Ascending aorta (tissue), 2 donors: ENCODE results near the gene CD200. TPM values are rescaled to one million over a fixed set of nuclear protein-coding genes. Genes with fewer than 3 reads are reported as not detected.

Source experiments
- DNase-seq, 2 donors: peaks; one replicate each; pipeline ENCODE4 v3.0.0-alpha.2; 2019; ENCODE audit warnings: low spot score in 2 of 2
- H3K27ac ChIP-seq, 2 donors: fragments of 200-600 bp; sonication (generic); one replicate each; pipeline ENCODE4 v1.5.1; 2016 to 2017; ENCODE audit warnings: mild to moderate bottlenecking in 1 of 2
- H3K27me3 ChIP-seq: fragments of 200-600 bp; sonication (generic); one replicate; pipeline ENCODE4 v1.5.1; 2017
- H3K36me3 ChIP-seq, 2 donors: fragments of 200-600 bp; sonication (generic); one replicate each; pipeline ENCODE4 v1.5.1; 2016
- H3K4me1 ChIP-seq, 2 donors: fragments of 200-600 bp; sonication (generic); one replicate each; pipeline ENCODE4 v1.5.1; 2016 to 2017; ENCODE audit warnings: mild to moderate bottlenecking in 1 of 2
- H3K4me3 ChIP-seq, 2 donors: fragments of 200-600 bp; sonication (generic); one replicate each; pipeline ENCODE4 v1.5.1; 2016 to 2017; ENCODE audit warnings: mild to moderate bottlenecking in 1 of 2
- H3K9me3 ChIP-seq, 2 donors: fragments of 200-600 bp; sonication (generic); one replicate each; pipeline ENCODE4 v1.5.1; 2016
- intact Hi-C: fragments of 100-400 bp; cut with DNase I; formaldehyde crosslinking; loops from one replicate; pipeline ENCODE4 v1.15.1; 2023
- total RNA-seq: library from RNA; depleted of rRNA; stranded (reverse); fragments of >200 nt; gene quantifications from one replicate; pipeline ENCODE4 v1.1.0, GENCODE V29; 2016
- TF ChIP-seq, protein P1 (sequence below), 3 experiments: fragments of 200-600 bp in 2 of 3; fragments of 450-650 bp in 1 of 3; sonication (generic) in 2 of 3; IDR thresholded peaks; one replicate each; pipeline ENCODE4 v1.5.1; 2016 to 2019; ENCODE audit warnings: antibody characterized with exemption in 3 of 3, mild to moderate bottlenecking in 1 of 3, moderate library complexity in 1 of 3

The CD200 gene
- total RNA-seq, 1 donor from 2014 or later: 3.6 TPM

DNA sequence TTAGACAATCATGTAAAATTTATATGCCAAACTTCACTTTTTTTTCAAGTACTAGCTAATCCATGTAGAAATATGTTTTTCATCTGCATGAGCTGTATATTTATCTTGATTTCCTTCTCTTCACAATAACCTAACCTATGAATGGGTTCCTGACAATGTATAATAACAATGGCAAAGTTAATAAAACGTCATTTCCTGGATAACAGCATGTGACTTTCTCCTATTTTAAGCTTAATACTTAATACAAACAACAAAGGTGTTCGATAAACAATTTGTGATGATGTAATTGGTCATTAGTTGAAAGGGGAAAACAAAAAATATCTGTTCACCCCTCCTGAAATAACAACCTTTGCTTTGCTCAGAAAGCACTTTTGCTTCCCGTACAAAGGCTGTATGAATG lies 20.4 kb downstream of the CD200 start:
- intact Hi-C loops: no loop called here
- no peak for DNase-seq
- TF ChIP-seq, protein P1, sequence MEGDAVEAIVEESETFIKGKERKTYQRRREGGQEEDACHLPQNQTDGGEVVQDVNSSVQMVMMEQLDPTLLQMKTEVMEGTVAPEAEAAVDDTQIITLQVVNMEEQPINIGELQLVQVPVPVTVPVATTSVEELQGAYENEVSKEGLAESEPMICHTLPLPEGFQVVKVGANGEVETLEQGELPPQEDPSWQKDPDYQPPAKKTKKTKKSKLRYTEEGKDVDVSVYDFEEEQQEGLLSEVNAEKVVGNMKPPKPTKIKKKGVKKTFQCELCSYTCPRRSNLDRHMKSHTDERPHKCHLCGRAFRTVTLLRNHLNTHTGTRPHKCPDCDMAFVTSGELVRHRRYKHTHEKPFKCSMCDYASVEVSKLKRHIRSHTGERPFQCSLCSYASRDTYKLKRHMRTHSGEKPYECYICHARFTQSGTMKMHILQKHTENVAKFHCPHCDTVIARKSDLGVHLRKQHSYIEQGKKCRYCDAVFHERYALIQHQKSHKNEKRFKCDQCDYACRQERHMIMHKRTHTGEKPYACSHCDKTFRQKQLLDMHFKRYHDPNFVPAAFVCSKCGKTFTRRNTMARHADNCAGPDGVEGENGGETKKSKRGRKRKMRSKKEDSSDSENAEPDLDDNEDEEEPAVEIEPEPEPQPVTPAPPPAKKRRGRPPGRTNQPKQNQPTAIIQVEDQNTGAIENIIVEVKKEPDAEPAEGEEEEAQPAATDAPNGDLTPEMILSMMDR (IDR thresholded peaks at IDR 0.05): no peak
- H3K27ac ChIP-seq: peak overlapping the region; percentile 59 to 63
- peaks cover 0 to 13% of the 10 kb centered on the region in 2 donors for H3K4me1 ChIP-seq
- H3K9me3 ChIP-seq: no peaks in the 10 kb centered on the region
- H3K36me3 ChIP-seq: peaks cover 0 to 23% of the 10 kb centered on the region in 2 donors
- no peak overlapping the region for H3K4me3 ChIP-seq
- no peaks in the 10 kb centered on the region for H3K27me3 ChIP-seq

DNA sequence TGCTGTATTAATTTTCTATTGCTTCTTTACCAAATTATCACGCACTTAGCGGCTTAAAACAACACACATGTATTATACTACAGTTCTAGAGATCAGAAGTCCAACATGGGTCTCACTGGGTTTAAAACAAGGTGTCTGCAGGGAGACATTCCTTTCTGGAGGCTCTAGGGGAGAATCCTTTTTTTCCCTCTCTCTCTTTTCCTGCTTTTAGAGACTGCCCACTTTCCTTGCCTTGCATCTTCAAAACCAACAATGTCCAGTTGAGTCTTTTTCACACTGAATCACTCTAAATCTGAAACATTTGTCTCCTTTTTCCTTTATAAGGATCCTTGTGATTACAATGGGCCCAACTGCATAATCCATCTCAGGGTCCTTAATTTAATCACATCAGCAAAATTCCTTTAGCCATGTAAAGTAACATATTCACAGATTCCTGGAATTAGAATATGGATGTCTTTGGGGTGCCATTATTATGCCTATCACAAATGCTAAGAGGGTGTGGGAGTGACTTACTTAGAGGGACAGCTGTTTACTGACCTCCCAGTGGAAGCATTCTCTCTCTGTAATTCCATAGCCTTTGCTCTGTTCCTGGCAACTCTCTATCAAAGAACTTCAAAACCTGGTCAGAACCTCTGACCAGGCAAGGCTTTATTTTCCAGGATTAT lies 21.8 kb downstream of the CD200 start:
- peaks cover 0 to 19% of the 10 kb centered on the region in 2 donors for H3K4me1 ChIP-seq

DNA sequence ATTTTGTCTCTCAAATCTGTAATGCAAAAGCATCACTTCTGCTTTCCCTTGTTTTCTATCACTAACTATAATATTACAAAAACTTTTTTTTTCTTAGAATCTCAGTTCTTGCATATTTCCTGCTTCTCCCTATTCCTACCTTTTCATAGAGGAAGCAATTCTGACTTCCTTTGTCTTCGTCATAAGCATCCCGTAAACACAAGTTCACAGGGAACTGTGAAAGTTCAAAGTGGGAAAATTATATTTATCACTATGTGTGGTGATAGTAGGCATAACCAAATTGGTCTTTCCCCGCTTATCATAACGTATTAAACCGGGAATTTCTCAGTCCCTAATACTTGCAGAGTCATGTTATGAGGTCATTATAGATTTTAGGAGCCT lies 22.3 kb downstream of the CD200 start:
- peaks cover 0 to 14% of the 10 kb centered on the region in 2 donors for H3K36me3 ChIP-seq

More for the DNA sequence above, 21.8 kb downstream of the CD200 start:
- intact Hi-C loops: no loop called here
- DNase-seq: no peak
- TF ChIP-seq, protein P1 (IDR thresholded peaks at IDR 0.05): no peak
- Histone ChIP-seq H3K9me3 (no peaks in the 10 kb centered on the region), H3K27me3 (no peaks in the 10 kb centered on the region), H3K27ac (peak overlapping the region in 1 of 2 donors; percentile 63), H3K36me3 (peaks cover 0 to 18% of the 10 kb centered on the region in 2 donors), H3K4me3 (no peak overlapping the region)

DNA sequence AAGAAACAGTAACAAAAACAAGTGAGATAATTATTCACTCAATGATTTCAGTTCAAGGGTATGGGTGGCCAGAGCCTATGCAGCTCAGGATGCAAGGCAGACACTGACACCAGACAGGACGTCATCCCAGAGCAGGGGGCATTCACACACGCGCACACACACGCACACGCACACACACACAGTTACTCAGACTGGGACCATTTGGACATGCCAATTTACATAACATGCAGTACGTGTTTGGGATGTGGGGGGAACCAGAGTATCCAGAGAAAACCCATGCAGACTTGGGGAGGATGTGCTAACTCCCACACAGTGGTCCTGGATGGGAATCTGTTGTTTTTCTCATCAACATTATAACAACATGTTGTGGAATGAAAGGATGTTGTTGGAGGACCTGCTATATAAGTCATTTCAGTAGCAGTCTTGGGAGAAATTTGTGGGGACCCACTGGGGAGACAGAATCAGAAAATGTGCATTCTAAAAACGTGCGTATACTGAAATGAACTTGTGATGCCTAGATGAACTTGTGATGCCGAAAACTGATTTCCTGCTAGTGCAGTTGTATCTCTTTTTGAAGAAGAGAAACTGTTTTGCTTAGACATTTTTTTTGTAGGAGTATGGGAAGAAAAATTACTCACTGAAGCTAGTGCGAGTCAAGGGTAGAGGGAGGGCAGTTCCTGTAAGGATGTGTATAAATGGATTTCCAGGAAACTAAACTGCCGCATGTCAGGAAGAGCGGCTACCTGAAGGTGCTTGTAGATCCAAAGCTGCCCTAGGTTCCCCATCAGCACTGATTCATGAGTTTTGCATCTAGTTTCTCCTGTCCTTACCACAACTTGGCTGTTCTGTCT lies 25.2 kb downstream of the CD200 start:
- TF ChIP-seq, protein P1 (IDR thresholded peaks at IDR 0.05): no peak
- Histone ChIP-seq H3K4me3 (peak overlapping the region; percentile 35 to 59), H3K4me1 (peaks cover 3 to 31% of the 10 kb centered on the region in 2 donors), H3K27ac (peak overlapping the region; percentile 84 to 89), H3K36me3 (peaks cover 0 to 24% of the 10 kb centered on the region in 2 donors), H3K9me3 (no peaks in the 10 kb centered on the region), H3K27me3 (no peaks in the 10 kb centered on the region)
- no peak for DNase-seq
- intact Hi-C loops: loop anchor here (2.0 kb wide), 1 partner anchor 25 kb away; the partner anchor contains the start of gene CD200

More for the DNA sequence above, 22.3 kb downstream of the CD200 start:
- H3K4me1 ChIP-seq: peaks cover 0 to 22% of the 10 kb centered on the region in 2 donors
- no peaks in the 10 kb centered on the region for H3K9me3 ChIP-seq
- intact Hi-C loops: no loop called here
- TF ChIP-seq, protein P1 (IDR thresholded peaks at IDR 0.05): no peak
- DNase-seq: no peak
- no peak overlapping the region for H3K4me3 ChIP-seq
- no peaks in the 10 kb centered on the region for H3K27me3 ChIP-seq
- H3K27ac ChIP-seq: peak overlapping the region in 1 of 2 donors; percentile 63

DNA sequence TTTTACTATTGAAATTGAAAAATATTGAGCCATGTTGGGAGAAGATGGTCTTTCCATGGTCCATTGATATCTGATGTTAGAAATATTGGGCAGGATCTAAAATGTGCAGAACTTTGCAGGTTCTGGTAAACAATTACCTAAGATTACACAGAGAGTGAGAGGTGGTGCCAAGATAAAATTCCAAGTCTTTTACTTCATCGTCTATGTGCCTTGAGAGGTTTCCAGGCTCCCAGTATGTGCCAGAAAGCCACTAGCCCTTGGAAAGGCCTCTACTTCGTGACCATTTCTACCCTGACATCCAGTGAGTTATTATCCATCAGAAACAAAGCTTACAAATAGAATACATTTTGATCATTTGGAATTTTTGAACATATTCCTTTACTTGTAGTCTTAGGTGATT lies 27.6 kb downstream of the CD200 start:
- peak overlapping the region; percentile 84 to 89 for H3K27ac ChIP-seq
- intact Hi-C loops: loop anchor here (5.0 kb wide), 1 partner anchor 52 kb away; no protein-coding TSS in a partner anchor
- H3K27me3 ChIP-seq: no peaks in the 10 kb centered on the region

More for the DNA sequence above, 27.6 kb downstream of the CD200 start:
- TF ChIP-seq, protein P1 (IDR thresholded peaks at IDR 0.05): no peak
- no peak overlapping the region for H3K4me3 ChIP-seq
- no peaks in the 10 kb centered on the region for H3K9me3 ChIP-seq
- peak in 1 of 2 donors; percentile 77 for DNase-seq
- H3K36me3 ChIP-seq: peaks cover 0 to 17% of the 10 kb centered on the region in 2 donors
- peaks cover 5 to 51% of the 10 kb centered on the region in 2 donors for H3K4me1 ChIP-seq
